Activated CD4-positive, alpha-beta memory T cell treated with anti-CD3 and anti-CD28 coated beads for 36 hours (primary cell): ENCODE measurements around the gene OR6V1. TPM values are rescaled to one million over a fixed set of nuclear protein-coding genes. Genes with fewer than 3 reads are reported as not detected.
"Not testable (repeated sequence)": the region's sequence is repeated elsewhere in the genome, so short reads cannot be mapped to it uniquely, and the experiment has no call there.

Experiments
- CTCF ChIA-PET: fragments of 350-600 bp; sonication (Branson Sonifier 250); formaldehyde crosslinking; loops from one replicate; lab custom pipeline; 2021; ENCODE audit warnings: antibody characterized with exemption, inconsistent platforms; lab: Charles Lee
- POLR2A ChIA-PET: fragments of 350-600 bp; sonication (Branson Sonifier 250); formaldehyde crosslinking; loops from one replicate; lab custom pipeline; 2021; ENCODE audit warnings: antibody characterized with exemption; lab: Charles Lee
- DNase-seq: peaks from one replicate; pipeline ENCODE4 v3.0.0-alpha.2; 2020
- H3K27ac Mint-ChIP-seq: one replicate; pipeline ENCODE4 v1.8.0; 2021; ENCODE audit warnings: mixed read lengths
- H3K27me3 Mint-ChIP-seq: one replicate; pipeline ENCODE4 v1.8.0; 2021; ENCODE audit warnings: mixed read lengths
- H3K36me3 Mint-ChIP-seq: one replicate; pipeline ENCODE4 v1.8.0; 2021; ENCODE audit warnings: mixed read lengths
- H3K4me1 Mint-ChIP-seq: one replicate; pipeline ENCODE4 v1.8.0; 2021; ENCODE audit warnings: low read depth, mixed read lengths
- H3K4me3 Mint-ChIP-seq: one replicate; pipeline ENCODE4 v1.8.0; 2021; ENCODE audit warnings: mild to moderate bottlenecking, mixed read lengths
- H3K9me3 Mint-ChIP-seq: one replicate; pipeline ENCODE4 v1.8.0; 2021; ENCODE audit warnings: mixed read lengths
- intact Hi-C: fragments of 100-400 bp; cut with micrococcal nuclease; formaldehyde crosslinking; loops from one replicate; pipeline ENCODE4 v1.15.1; 2023
- total RNA-seq, 2 experiments: library from RNA; stranded (reverse); gene quantifications; one replicate each; pipeline ENCODE4 v1.2.3, GENCODE V29; 2021

Gene OR6V1
- total RNA-seq, 2 experiments from 2014 or later = not detected

GRCh38 chr7:143085610-143086009 lies 33.5 kb downstream of the OR6V1 start:
- DNase-seq, H3K9me3 Mint-ChIP-seq, H3K4me1 Mint-ChIP-seq, H3K4me3 Mint-ChIP-seq, CTCF ChIA-PET, intact Hi-C loops, H3K36me3 Mint-ChIP-seq, H3K27ac Mint-ChIP-seq: not testable (repeated sequence)
- POLR2A ChIA-PET = interaction anchor here (0.6 kb wide), 1 partner anchor 139 kb away, joined by 3 read pairs; no protein-coding TSS in a partner anchor
- H3K27me3 Mint-ChIP-seq = peaks cover 13% of the 10 kb centered on the region

DNA sequence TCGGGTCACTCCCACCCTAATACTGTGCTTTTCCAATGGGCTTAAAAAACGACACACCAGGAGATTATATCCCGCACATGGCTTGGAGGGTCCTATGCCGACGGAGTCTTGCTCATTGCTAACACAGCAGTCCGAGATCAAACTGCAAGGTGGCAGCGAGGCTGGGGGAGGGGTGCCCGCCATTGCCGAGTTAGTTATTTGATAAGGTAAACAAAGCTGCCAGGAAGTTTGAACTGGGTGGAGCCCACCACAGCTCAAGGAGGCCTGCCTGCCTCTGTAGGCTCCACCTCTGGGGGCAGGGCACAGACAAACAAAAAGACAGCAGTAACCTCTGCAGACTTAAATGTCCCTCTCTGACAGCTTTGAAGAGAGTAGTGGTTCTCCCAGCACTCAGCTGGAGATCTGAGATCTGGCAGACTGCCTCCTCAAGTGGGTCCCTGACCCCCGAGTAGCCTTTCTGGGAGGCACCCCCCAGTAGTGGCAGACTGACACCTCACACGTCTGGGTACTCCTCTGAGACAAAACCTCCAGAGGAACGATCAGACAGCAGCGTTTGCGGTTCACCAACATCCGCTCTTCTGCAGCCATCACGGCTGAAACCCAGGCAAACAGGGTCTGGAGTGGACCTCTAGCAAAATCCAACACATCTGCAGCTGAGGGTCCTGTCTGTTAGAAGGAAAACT lies 36.5 kb downstream of the OR6V1 start:
- H3K27me3 Mint-ChIP-seq, H3K36me3 Mint-ChIP-seq, H3K9me3 Mint-ChIP-seq, intact Hi-C loops, H3K4me3 Mint-ChIP-seq, CTCF ChIA-PET, H3K27ac Mint-ChIP-seq, POLR2A ChIA-PET, DNase-seq, H3K4me1 Mint-ChIP-seq: not testable (repeated sequence)

DNA sequence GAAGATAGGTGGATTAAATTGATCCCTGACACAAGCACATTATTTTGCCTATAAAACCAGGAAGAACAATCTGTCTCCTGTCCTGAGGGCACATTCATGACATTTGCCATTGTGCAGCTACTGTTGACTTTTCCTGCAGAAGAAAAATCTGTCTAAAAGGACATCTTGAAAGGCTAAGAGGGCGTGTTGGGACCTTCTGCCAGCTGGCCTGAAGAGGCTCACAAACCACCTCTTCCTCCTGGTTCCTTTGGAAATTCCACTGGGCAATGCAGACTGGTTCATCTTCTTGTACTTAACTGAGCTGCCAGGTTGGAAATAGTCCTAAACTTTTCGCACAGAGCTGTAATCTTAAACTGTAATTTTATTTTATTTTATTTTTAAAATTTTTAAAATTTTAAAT lies 44.0 kb downstream of the OR6V1 start:
- ChIA-PET POLR2A (no interaction called here), CTCF (no interaction called here)
- Mint-ChIP-seq H3K4me3 (no peak overlapping the region), H3K36me3 (peaks cover 3% of the 10 kb centered on the region), H3K9me3 (peaks cover 19% of the 10 kb centered on the region), H3K27ac (no peak overlapping the region), H3K27me3 (no peaks in the 10 kb centered on the region), H3K4me1 (no peaks in the 10 kb centered on the region)
- DNase-seq = no peak
- intact Hi-C loops = no loop called here

DNA sequence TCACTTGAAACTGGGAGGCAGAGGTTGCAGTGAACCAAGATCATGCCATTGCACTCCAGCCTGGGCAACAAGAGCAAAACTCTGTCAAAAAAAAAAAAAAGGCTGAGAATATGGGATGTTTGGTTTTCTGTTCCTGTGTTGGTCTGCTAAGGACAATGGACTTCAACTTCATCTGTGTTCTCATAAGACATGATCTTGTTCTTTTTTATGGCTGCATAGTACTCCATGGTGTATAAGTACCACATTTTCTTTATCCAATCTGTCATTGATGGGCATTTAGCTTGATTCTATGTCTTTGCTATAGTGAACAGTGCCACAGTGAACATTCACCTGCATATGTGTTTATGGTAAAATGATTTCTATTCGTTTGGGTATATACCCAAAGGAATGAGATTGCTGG lies 47.4 kb downstream of the OR6V1 start:
- H3K27ac Mint-ChIP-seq, H3K4me3 Mint-ChIP-seq, H3K27me3 Mint-ChIP-seq, H3K36me3 Mint-ChIP-seq, intact Hi-C loops, CTCF ChIA-PET, DNase-seq, POLR2A ChIA-PET, H3K4me1 Mint-ChIP-seq: not testable (repeated sequence)
- H3K9me3 Mint-ChIP-seq = peaks cover 23% of the 10 kb centered on the region

Other genes with a start within 250 kb of the OR6V1 start
- 10 to 100 TPM in 1 of 2 experiments, 1 to 10 TPM in 1; 9.5 to 11.0 TPM for gene EPHB6, start 197.3 kb upstream of the OR6V1 start, total RNA-seq
- not detected for gene TRPV6, start 166.6 kb upstream of the OR6V1 start, total RNA-seq
- gene TRPV5, start 118.6 kb upstream of the OR6V1 start, total RNA-seq = not detected
- gene LLCFC1, start 112.9 kb upstream of the OR6V1 start, total RNA-seq = not detected
- gene KEL, start 90.0 kb upstream of the OR6V1 start, total RNA-seq = under 1 TPM; 0.34 to 0.55 TPM
- gene OR9A2, start 25.2 kb upstream of the OR6V1 start, total RNA-seq = not detected
- not detected for gene PIP, start 79.7 kb downstream of the OR6V1 start, total RNA-seq
- gene TAS2R39, start 131.1 kb downstream of the OR6V1 start, total RNA-seq = not detected
- not detected for gene TAS2R40, start 169.7 kb downstream of the OR6V1 start, total RNA-seq
- gene GSTK1, start 211.1 kb downstream of the OR6V1 start, total RNA-seq = 100 to 1,000 TPM; 218 to 224 TPM
- gene TMEM139, start 232.6 kb downstream of the OR6V1 start, total RNA-seq = under 1 TPM; 0.29 to 0.70 TPM
- gene CASP2, start 236.0 kb downstream of the OR6V1 start, total RNA-seq = 100 to 1,000 TPM; 117 to 129 TPM